DND-41 (cell line): ENCODE measurements around the gene PARP1.

Experiments
- ATAC-seq: fragments of 200-7000 bp; cut with Tn5 transposase; 3 replicates; pipeline ENCODE4 v1.9.1; 2021; ENCODE audit warnings: low read depth; ENCODE audit not compliant: insufficient read depth
- DNase-seq: peaks from one replicate; pipeline ENCODE4 v3.0.0-alpha.2; 2020
- H2AFZ ChIP-seq: 2 replicates; pipeline ENCODE4 v1.6.0; 2012; ENCODE audit warnings: low read depth, low read length
- H3K27ac ChIP-seq: 2 replicates; pipeline ENCODE4 v1.5.1; 2012; ENCODE audit warnings: low read length, inconsistent platforms
- H3K27me3 ChIP-seq: fragments of 200-600 bp; sonication (generic); 2 replicates; pipeline ENCODE4 v1.6.0; 2012; ENCODE audit warnings: low read length, mild to moderate bottlenecking, inconsistent platforms; ENCODE audit not compliant: insufficient read depth, poor library complexity
- H3K36me3 ChIP-seq: 2 replicates; pipeline ENCODE4 v1.5.1; 2012; ENCODE audit warnings: low read length, inconsistent platforms; ENCODE audit not compliant: insufficient read depth
- H3K4me1 ChIP-seq: 2 replicates; pipeline ENCODE4 v1.5.1; 2012; ENCODE audit warnings: mild to moderate bottlenecking, low read length; ENCODE audit not compliant: insufficient read depth
- H3K4me2 ChIP-seq: 2 replicates; pipeline ENCODE4 v1.6.0; 2012; ENCODE audit warnings: mild to moderate bottlenecking, moderate library complexity, low read length, inconsistent platforms; ENCODE audit not compliant: insufficient read depth
- H3K4me3 ChIP-seq, 2 experiments: fragments of 200-600 bp in 1 of 2; shearing (Covaris generic) in 1 of 2; 2 replicates each; pipeline ENCODE4 v1.5.1; 2012 to 2016; ENCODE audit warnings: inconsistent platforms in 2 of 2, low read length in 2 of 2, mild to moderate bottlenecking in 2 of 2, low read depth in 1 of 2, moderate library complexity in 1 of 2
- H3K79me2 ChIP-seq: 2 replicates; pipeline ENCODE4 v1.6.0; 2012; ENCODE audit warnings: low read length, inconsistent platforms; ENCODE audit not compliant: insufficient read depth
- H3K9ac ChIP-seq: 2 replicates; pipeline ENCODE4 v1.6.0; 2012; ENCODE audit warnings: low read depth, mild to moderate bottlenecking, inconsistent platforms, low read length, moderate library complexity
- H3K9me3 ChIP-seq: 2 replicates; pipeline ENCODE4 v1.5.1; 2012; ENCODE audit warnings: low read length, moderate library complexity, mild to moderate bottlenecking, inconsistent platforms; ENCODE audit not compliant: insufficient read depth, severe bottlenecking
- H4K20me1 ChIP-seq: 2 replicates; pipeline ENCODE4 v1.6.0; 2012; ENCODE audit warnings: low read length; ENCODE audit not compliant: insufficient read depth
- EZH2 ChIP-seq: IDR thresholded peaks from 3 replicates; pipeline ENCODE4 v1.6.1; 2012; ENCODE audit warnings: borderline replicate concordance, low read depth, mild to moderate bottlenecking, moderate library complexity, low read length, inconsistent platforms; ENCODE audit not compliant: severe bottlenecking
- TF ChIP-seq, protein P1 (sequence below): IDR thresholded peaks from 2 replicates; pipeline ENCODE4 v1.5.1; 2012; ENCODE audit warnings: borderline replicate concordance, low read length, moderate library complexity, mild to moderate bottlenecking; ENCODE audit not compliant: poor library complexity, severe bottlenecking; ENCODE audit errors: extremely low read depth

The PARP1 gene

DNA sequence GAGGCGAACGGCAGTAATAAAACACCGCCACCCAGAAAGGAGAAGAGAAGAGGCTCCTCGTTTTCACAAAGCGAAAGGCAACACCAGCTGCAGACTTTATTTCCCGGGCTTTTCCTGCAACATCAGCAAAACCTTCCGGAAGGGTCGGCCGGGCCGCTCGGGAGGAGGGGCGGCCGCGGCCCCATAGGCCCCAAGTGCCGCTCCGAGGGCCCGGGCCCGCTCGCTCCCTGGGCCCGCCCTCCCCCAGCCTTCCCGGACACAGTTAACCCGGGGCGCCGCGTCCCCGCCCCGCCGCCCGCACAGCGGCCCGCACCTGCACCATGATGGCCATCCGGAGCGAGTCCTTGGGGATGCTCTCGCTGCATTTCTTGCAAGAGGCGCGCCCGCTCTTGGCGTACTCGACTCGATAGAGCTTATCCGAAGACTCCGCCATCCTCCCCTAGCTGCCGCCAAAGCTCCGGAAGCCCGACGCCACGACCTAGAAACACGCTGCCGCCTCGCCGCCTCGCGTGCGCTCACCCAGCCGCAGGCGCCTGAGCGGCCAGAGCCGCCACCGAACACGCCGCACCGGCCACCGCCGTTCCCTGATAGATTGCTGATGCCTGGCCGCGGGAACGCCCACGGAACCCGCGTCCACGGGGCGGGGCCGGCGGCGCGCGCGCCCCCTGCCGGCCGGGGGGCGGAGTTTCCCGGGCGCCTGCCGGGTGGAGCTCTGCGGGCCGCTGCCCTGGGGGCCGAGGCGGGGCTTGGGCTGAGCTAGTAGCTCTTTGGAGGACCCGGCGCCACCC, at the start of gene PARP1:
Gene PARP1 (minus strand): TSS at position 597 of the 788 bp plus-strand sequence. CDS start 164 bp downstream, at position 433.
- Histone ChIP-seq H3K4me2 (peak within 1 kb of the TSS; percentile 96), H3K79me2 (peaks cover 49% of the 10 kb centered on the region), H2AFZ (peak within 1 kb of the TSS; percentile 84), H3K27me3 (no peaks in the 10 kb centered on the region), H3K9ac (peak within 1 kb of the TSS; percentile 61), H3K4me3 (peak within 1 kb of the TSS; percentile 72 to 86), H3K27ac (peak within 1 kb of the TSS; percentile 77), H3K4me1 (peaks cover 37% of the 10 kb centered on the region), H3K36me3 (peaks cover 16% of the 10 kb centered on the region), H4K20me1 (peaks cover 39% of the 10 kb centered on the region), H3K9me3 (no peaks in the 10 kb centered on the region)
- DNase-seq, result peak; percentile 94
- TF ChIP-seq EZH2, result no peak
- TF ChIP-seq, protein P1, sequence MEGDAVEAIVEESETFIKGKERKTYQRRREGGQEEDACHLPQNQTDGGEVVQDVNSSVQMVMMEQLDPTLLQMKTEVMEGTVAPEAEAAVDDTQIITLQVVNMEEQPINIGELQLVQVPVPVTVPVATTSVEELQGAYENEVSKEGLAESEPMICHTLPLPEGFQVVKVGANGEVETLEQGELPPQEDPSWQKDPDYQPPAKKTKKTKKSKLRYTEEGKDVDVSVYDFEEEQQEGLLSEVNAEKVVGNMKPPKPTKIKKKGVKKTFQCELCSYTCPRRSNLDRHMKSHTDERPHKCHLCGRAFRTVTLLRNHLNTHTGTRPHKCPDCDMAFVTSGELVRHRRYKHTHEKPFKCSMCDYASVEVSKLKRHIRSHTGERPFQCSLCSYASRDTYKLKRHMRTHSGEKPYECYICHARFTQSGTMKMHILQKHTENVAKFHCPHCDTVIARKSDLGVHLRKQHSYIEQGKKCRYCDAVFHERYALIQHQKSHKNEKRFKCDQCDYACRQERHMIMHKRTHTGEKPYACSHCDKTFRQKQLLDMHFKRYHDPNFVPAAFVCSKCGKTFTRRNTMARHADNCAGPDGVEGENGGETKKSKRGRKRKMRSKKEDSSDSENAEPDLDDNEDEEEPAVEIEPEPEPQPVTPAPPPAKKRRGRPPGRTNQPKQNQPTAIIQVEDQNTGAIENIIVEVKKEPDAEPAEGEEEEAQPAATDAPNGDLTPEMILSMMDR, result peak; percentile 84
- ATAC-seq, result peak; percentile 93

DNA sequence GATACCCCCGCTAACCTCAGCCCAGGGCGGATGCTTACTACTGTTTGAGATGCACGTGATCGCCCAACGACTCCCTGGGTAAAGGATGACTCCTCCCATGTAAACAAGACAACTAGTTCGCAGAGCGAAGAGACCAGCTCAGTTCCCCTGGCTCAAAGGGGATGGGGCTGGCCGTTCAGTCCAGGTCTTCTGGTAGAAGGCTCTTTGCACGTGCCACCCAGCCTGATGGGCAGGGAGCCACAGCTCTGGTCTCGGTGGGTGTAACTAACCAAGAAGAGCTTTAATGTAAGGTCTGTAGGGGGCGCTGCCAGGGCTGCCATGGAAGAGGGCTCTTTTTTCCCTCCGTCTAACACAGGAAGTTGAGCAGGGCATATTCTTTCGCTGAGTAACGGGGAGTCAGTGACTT, 49.4 kb upstream of the PARP1 start:
- no peak overlapping the region for H3K9ac ChIP-seq
- H3K4me2 ChIP-seq, result no peak overlapping the region
- no peak overlapping the region for H2AFZ ChIP-seq
- H3K9me3 ChIP-seq, result no peaks in the 10 kb centered on the region
- no peaks in the 10 kb centered on the region for H3K79me2 ChIP-seq
- H3K27ac ChIP-seq, result no peak overlapping the region
- no peak for DNase-seq
- ATAC-seq, result 0 out of 3 replicates have a peak, but pooled peaks have one; percentile 37
- H3K27me3 ChIP-seq, result peaks cover 4% of the 10 kb centered on the region
- H3K36me3 ChIP-seq, result no peaks in the 10 kb centered on the region
- no peaks in the 10 kb centered on the region for H4K20me1 ChIP-seq
- H3K4me3 ChIP-seq, result no peak overlapping the region
- H3K4me1 ChIP-seq, result no peaks in the 10 kb centered on the region
- no peak for TF ChIP-seq EZH2
- TF ChIP-seq, protein P1, result peak; percentile 41

DNA sequence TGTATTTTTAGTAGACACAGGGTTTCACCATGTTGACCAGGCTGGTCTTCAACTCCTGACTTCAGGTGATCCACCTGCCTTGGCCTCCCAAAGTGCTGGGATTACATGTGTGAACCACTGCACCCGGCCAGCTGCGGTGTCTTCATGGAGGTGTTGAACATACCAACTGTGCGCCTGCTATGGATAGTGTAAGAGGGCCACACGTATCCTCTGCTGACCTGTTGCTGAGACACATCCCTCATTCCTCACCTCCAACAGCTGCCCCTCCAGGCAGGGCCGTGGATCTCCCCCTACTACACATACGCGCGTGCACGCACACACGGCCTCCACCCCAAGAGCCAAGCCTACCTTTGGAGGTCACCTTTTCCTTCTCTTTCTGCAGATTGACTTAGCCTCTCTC, 48.0 kb upstream of the PARP1 start:
- Histone ChIP-seq H3K4me1 (no peaks in the 10 kb centered on the region), H3K9ac (no peak overlapping the region), H3K4me3 (no peak overlapping the region), H3K9me3 (no peaks in the 10 kb centered on the region), H3K4me2 (no peak overlapping the region), H3K79me2 (no peaks in the 10 kb centered on the region), H3K36me3 (no peaks in the 10 kb centered on the region), H4K20me1 (no peaks in the 10 kb centered on the region), H3K27me3 (peaks cover 8% of the 10 kb centered on the region), H2AFZ (no peak overlapping the region), H3K27ac (no peak overlapping the region)
- no peak for ATAC-seq
- TF ChIP-seq, protein P1, result no peak
- no peak for TF ChIP-seq EZH2
- no peak for DNase-seq
